Endothelial cell of umbilical vein (primary cell): ENCODE measurements around the gene RINT1. TPM values are rescaled to one million over a fixed set of nuclear protein-coding genes. Genes with fewer than 3 reads are reported as not detected.

Experiments used
- BruUV-seq: library from RNA; stranded (reverse); fragments of 400-500 nt; replicated peaks from 2 replicates; lab custom pipeline; 2021; lab: Mats Ljungman, UMichigan
- CTCF ChIA-PET: fragments of 300-600, 350-600 bp; sonication (Branson Sonifier 250); formaldehyde crosslinking; loops from one replicate; lab custom pipeline; 2021; ENCODE audit warnings: antibody characterized with exemption, inconsistent platforms; lab: Charles Lee
- POLR2A ChIA-PET: fragments of 300-600, 350-600 bp; sonication (Branson Sonifier 250); formaldehyde crosslinking; loops from one replicate; lab custom pipeline; 2021; ENCODE audit warnings: antibody characterized with exemption, inconsistent platforms; lab: Charles Lee
- DNase-seq: peaks from one replicate; pipeline ENCODE4 v3.0.0-alpha.2; 2011; ENCODE audit warnings: low read depth, low spot score
- FAIRE-seq: peaks from 2 replicates; lab custom pipeline; 2011; peaks lifted over from hg19 to GRCh38; lab: Jason Lieb, UNC
- H2AFZ ChIP-seq: 2 replicates; pipeline ENCODE4 v1.6.0; 2012; ENCODE audit warnings: low read depth, low read length, control low read depth, inconsistent platforms
- H3K27ac ChIP-seq: 2 replicates; pipeline ENCODE4 v1.5.1; 2011; ENCODE audit warnings: low read depth, mild to moderate bottlenecking, control low read depth, low read length, moderate library complexity; ENCODE audit not compliant: insufficient read depth
- H3K27me3 ChIP-seq, 2 experiments: 2 replicates each; pipeline versions ENCODE4 v1.6.0 to v1.6.1; 2011; ENCODE audit warnings: low read length in 2 of 2, mixed read lengths in 1 of 2; ENCODE audit not compliant: control insufficient read depth in 2 of 2, insufficient read depth in 2 of 2
- H3K36me3 ChIP-seq, 2 experiments: 2 replicates in 1 of 2; 3 replicates in 1 of 2; pipeline ENCODE4 v1.5.1; 2011; ENCODE audit warnings: low read length in 2 of 2, mild to moderate bottlenecking in 1 of 2, moderate library complexity in 1 of 2; ENCODE audit not compliant: control insufficient read depth in 2 of 2, insufficient read depth in 2 of 2; ENCODE audit errors: extremely low read depth in 1 of 2
- H3K4me1 ChIP-seq: 3 replicates; pipeline ENCODE4 v1.5.1; 2011; ENCODE audit warnings: mild to moderate bottlenecking, low read length; ENCODE audit not compliant: control insufficient read depth, insufficient read depth; ENCODE audit errors: extremely low read depth
- H3K4me2 ChIP-seq: 2 replicates; pipeline ENCODE4 v1.6.1; 2011; ENCODE audit warnings: low read length, control low read depth, mixed read lengths; ENCODE audit not compliant: insufficient read depth
- H3K4me3 ChIP-seq, 3 experiments: fragments of 200-600 bp in 1 of 3; sonication (generic), shearing (Covaris generic) in 1 of 3; replicated peaks in 1 of 3; 2 replicates each; pipeline ENCODE4 v1.5.1; 2011 to 2016; ENCODE audit warnings: control low read depth in 3 of 3, low read length in 3 of 3, mild to moderate bottlenecking in 2 of 3, inconsistent platforms in 1 of 3, low read depth in 1 of 3, moderate library complexity in 1 of 3; ENCODE audit not compliant: insufficient read depth in 1 of 3
- H3K79me2 ChIP-seq: 2 replicates; pipeline ENCODE4 v1.6.0; 2012; ENCODE audit warnings: low read length, inconsistent platforms; ENCODE audit not compliant: control insufficient read depth, insufficient read depth
- H3K9ac ChIP-seq: replicated peaks from 2 replicates; pipeline ENCODE3; 2011; ENCODE audit warnings: low read length, control low read depth; ENCODE audit not compliant: insufficient read depth; ENCODE audit errors: extremely low read depth
- H3K9me1 ChIP-seq: replicated peaks from 3 replicates; pipeline ENCODE4 v1.6.0; 2011; ENCODE audit warnings: mild to moderate bottlenecking, low read length; ENCODE audit not compliant: control insufficient read depth, insufficient read depth; ENCODE audit errors: extremely low read depth
- H3K9me3 ChIP-seq: replicated peaks from 2 replicates; pipeline ENCODE4 v1.5.1; 2012; ENCODE audit warnings: low read length, inconsistent platforms; ENCODE audit not compliant: control insufficient read depth, insufficient read depth
- H4K20me1 ChIP-seq: replicated peaks from 2 replicates; pipeline ENCODE3; 2011; ENCODE audit warnings: mild to moderate bottlenecking, low read length; ENCODE audit not compliant: control insufficient read depth, insufficient read depth; ENCODE audit errors: extremely low read depth
- CTCF ChIP-seq, 2 donors: IDR thresholded peaks; 1 replicate in 1 of 2; 2 replicates in 1 of 2; pipeline ENCODE4 v1.5.1; 2011; ENCODE audit warnings: low read length in 2 of 2, mild to moderate bottlenecking in 2 of 2, moderate library complexity in 2 of 2, control low read depth in 1 of 2, inconsistent platforms in 1 of 2, low read depth in 1 of 2; ENCODE audit not compliant: insufficient read depth in 1 of 2; ENCODE audit errors: extremely low read depth in 1 of 2
- EZH2 ChIP-seq: IDR thresholded peaks from 2 replicates; pipeline ENCODE4 v1.6.1; 2012; ENCODE audit warnings: borderline replicate concordance, low read depth, mild to moderate bottlenecking, moderate library complexity, low read length, inconsistent platforms; ENCODE audit not compliant: severe bottlenecking
- FOS ChIP-seq: IDR thresholded peaks from 2 replicates; pipeline ENCODE4 v1.6.1; 2011; ENCODE audit warnings: mild to moderate bottlenecking, low read length, moderate library complexity, borderline replicate concordance; ENCODE audit not compliant: insufficient read depth
- GATA2 ChIP-seq: IDR thresholded peaks from 2 replicates; pipeline ENCODE4 v1.7.0; 2011; ENCODE audit warnings: low read depth, mild to moderate bottlenecking, moderate library complexity, mixed read lengths, low read length; ENCODE audit not compliant: insufficient read length, insufficient read depth
- MAX ChIP-seq: IDR thresholded peaks from 2 replicates; pipeline ENCODE4 v1.6.1; 2011; ENCODE audit not compliant: insufficient read depth, insufficient read length
- MYC ChIP-seq: IDR thresholded peaks from one replicate; pipeline ENCODE4 v1.6.1; 2011; ENCODE audit warnings: mild to moderate bottlenecking, low read depth, low read length
- POLR2A ChIP-seq: IDR thresholded peaks from 2 replicates; pipeline ENCODE4 v1.6.1; 2012; ENCODE audit warnings: low read depth, mild to moderate bottlenecking, control low read depth, low read length
- POLR2AphosphoS5 ChIP-seq: IDR thresholded peaks from 2 replicates; pipeline ENCODE4 v1.6.1; 2012; ENCODE audit warnings: low read depth, mild to moderate bottlenecking, control low read depth, low read length, moderate library complexity; ENCODE audit not compliant: insufficient read depth
- dilution Hi-C: fragments of 300-500 bp; cut with MboI; formaldehyde crosslinking; loops from one replicate; pipeline ENCODE4 v1.15.0; 2019; ENCODE audit warnings: low sequenced_read_pairs; ENCODE audit not compliant: extremely low pct_ligation_motif_present
- intact Hi-C: fragments of 100-400 bp; cut with micrococcal nuclease; formaldehyde crosslinking; loops from one replicate; pipeline ENCODE4 v1.10.0; 2022
- polyA plus RNA-seq, 4 experiments: library from polyadenylated mRNA; depleted of rRNA in 3 of 4; stranded (reverse) in 3 of 4; unstranded in 1 of 4; fragments of >200 nt; gene quantifications; 2 replicates each; pipeline versions ENCODE4 v1.2.1 to v1.2.3, GENCODE V29; 2011 to 2012; ENCODE audit warnings: missing spikeins in 1 of 4
- total RNA-seq: library from RNA; stranded (reverse); gene quantifications from 2 replicates; pipeline ENCODE4 v1.2.3, GENCODE V29; 2021

Gene RINT1
- total and polyA plus RNA-seq, 2 donors (not counting 3 experiments of a cell fraction or from before 2014, with no cell fraction given) = 10.8 to 23.4 TPM

GRCh38 chr7:105502173-105502572 is 29.8 kb upstream of the RINT1 start:
- POLR2A ChIA-PET = no interaction called here
- peaks cover 11% of the 10 kb centered on the region for H3K4me1 ChIP-seq
- CTCF ChIA-PET = interaction anchor here (1.6 kb wide), 1 partner anchor 103 kb away, joined by 4 read pairs; no protein-coding TSS in a partner anchor
- no peaks in the 10 kb centered on the region for H3K79me2 ChIP-seq
- FAIRE-seq (no peak), DNase-seq (no peak)
- H4K20me1 ChIP-seq = no peaks in the 10 kb centered on the region
- H3K9ac ChIP-seq = no peak overlapping the region
- dilution Hi-C loops (no loop called here), intact Hi-C loops (no loop called here)
- H3K9me3 ChIP-seq = no peaks in the 10 kb centered on the region
- no peaks in the 10 kb centered on the region for H3K27me3 ChIP-seq
- no TSS peak for BruUV-seq
- H2AFZ ChIP-seq = no peak overlapping the region
- H3K36me3 ChIP-seq = peaks cover 11 to 12% of the 10 kb centered on the region in 2 experiments
- H3K9me1 ChIP-seq = no peaks in the 10 kb centered on the region
- H3K4me3 ChIP-seq = no peak overlapping the region
- TF ChIP-seq MAX (no peak), FOS (no peak), POLR2A (no peak), POLR2AphosphoS5 (no peak)
- no peak overlapping the region for H3K4me2 ChIP-seq
- no peak overlapping the region for H3K27ac ChIP-seq

- Histone ChIP-seq H4K20me1 (no peaks in the 10 kb centered on the region), H3K4me3 (no peak overlapping the region), H3K4me1 (peaks cover 7% of the 10 kb centered on the region), H3K27me3 (no peaks in the 10 kb centered on the region), H2AFZ (no peak overlapping the region), H3K9ac (no peak overlapping the region), H3K9me1 (no peaks in the 10 kb centered on the region), H3K4me2 (no peak overlapping the region), H3K79me2 (peaks cover 61% of the 10 kb centered on the region), H3K36me3 (peaks cover 0 to 2% of the 10 kb centered on the region in 2 experiments), H3K9me3 (no peaks in the 10 kb centered on the region), H3K27ac (no peak overlapping the region)
- intact Hi-C loops (no loop called here), dilution Hi-C loops (no loop called here)
- TF ChIP-seq EZH2 (no peak), POLR2A (no peak), CTCF (IDR thresholded peaks at IDR 0.05; ENCODE audit: extremely low read depth in 1 of 2, insufficient read depth in 1 of 2, low read depth in 1 of 2, low read length in 2 of 2) (no peak), MYC (no peak), GATA2 (no peak)
- FAIRE-seq = no peak
- DNase-seq = no peak
- BruUV-seq = no TSS peak
- POLR2A ChIA-PET = no interaction called here
- CTCF ChIA-PET = no interaction called here
Observed at GRCh38 chr7:105512415-105512814, 19.6 kb upstream of the RINT1 start.
